Measurements from ENCODE around the gene SMYD1.

SMYD1 gene

GRCh38 chr2:88057437-88057844, 10.2 kb upstream of the SMYD1 start:
- peak; percentile 54 for DNase-seq

GRCh38 chr2:88058191-88058590, 9.4 kb upstream of the SMYD1 start:
- DNase-seq, result no peak

GRCh38 chr2:88059979-88060906, 7.4 kb upstream of the SMYD1 start:
- DNase-seq, result peak; percentile 45

GRCh38 chr2:88060907-88061275, 6.7 kb upstream of the SMYD1 start:
- DNase-seq, result no peak

- no peak for DNase-seq
Measured at GRCh38 chr2:88061295-88061694, 6.3 kb upstream of the SMYD1 start.

- no peak for DNase-seq
Measured at GRCh38 chr2:88066543-88066942, 1.1 kb upstream of the SMYD1 start.

GRCh38 chr2:88067189-88067588, 436 bp upstream of the SMYD1 start:
- DNase-seq, result no peak

- DNase-seq, result no peak
Measured at GRCh38 chr2:88068044-88068443, 419 bp downstream of the SMYD1 start.

GRCh38 chr2:88069117-88069516, 1.5 kb downstream of the SMYD1 start:
- no peak for DNase-seq

- no peak for DNase-seq
Measured at GRCh38 chr2:88070055-88070454, 2.4 kb downstream of the SMYD1 start.

GRCh38 chr2:88071365-88071764, 3.7 kb downstream of the SMYD1 start:
- DNase-seq, result no peak

- no peak for DNase-seq
Measured at GRCh38 chr2:88074150-88074549, 6.5 kb downstream of the SMYD1 start.

GRCh38 chr2:88074854-88075292, 7.2 kb downstream of the SMYD1 start:
- peak; percentile 92 for DNase-seq

GRCh38 chr2:88077080-88077479, 9.5 kb downstream of the SMYD1 start:
- DNase-seq, result no peak

- DNase-seq, result no peak
Measured at GRCh38 chr2:88078643-88079172, 11.1 kb downstream of the SMYD1 start.

- DNase-seq, result no peak
Measured at GRCh38 chr2:88080545-88080944, 12.9 kb downstream of the SMYD1 start.

- no peak for DNase-seq
Measured at GRCh38 chr2:88081924-88082608, 14.4 kb downstream of the SMYD1 start.

- DNase-seq, result no peak
Measured at GRCh38 chr2:88082781-88083180, 15.2 kb downstream of the SMYD1 start.

- DNase-seq, result no peak
Measured at GRCh38 chr2:88085099-88085498, 17.5 kb downstream of the SMYD1 start.

- DNase-seq, result no peak
Measured at GRCh38 chr2:88085602-88086001, 18.0 kb downstream of the SMYD1 start.

GRCh38 chr2:88086401-88086800, 18.8 kb downstream of the SMYD1 start:
- no peak for DNase-seq

- no peak for DNase-seq
Measured at GRCh38 chr2:88087073-88087472, 19.4 kb downstream of the SMYD1 start.

GRCh38 chr2:88087763-88088162, 20.1 kb downstream of the SMYD1 start:
- DNase-seq, result no peak

GRCh38 chr2:88088999-88089398, 21.4 kb downstream of the SMYD1 start:
- DNase-seq, result no peak
